HepG2 (cell line): ENCODE results near the gene EHD4. TPM values are rescaled to one million over a fixed set of nuclear protein-coding genes. Genes with fewer than 3 reads are reported as not detected.

Experiments used
- ATAC-seq: fragments of 200-7000 bp; cut with Tn5 transposase; 3 replicates; pipeline ENCODE4 v1.9.1; 2020; ENCODE audit warnings: mild to moderate bottlenecking, moderate library complexity
- BruUV-seq: library from RNA; stranded (reverse); fragments of 400-500 nt; replicated peaks from 2 replicates; lab custom pipeline; 2021; lab: Mats Ljungman, UMichigan
- CTCF ChIA-PET: fragments of 300-600 bp; formaldehyde crosslinking; extraction: SDS; loops from one replicate; lab custom pipeline; 2021; ENCODE audit warnings: low total read pairs, inconsistent platforms, low intra/inter-chr PET ratio; lab: Yijun Ruan, JAX
- POLR2A ChIA-PET: fragments of 350-600 bp; sonication (Branson Sonifier 250); formaldehyde crosslinking; loops from one replicate; lab custom pipeline; 2020; ENCODE audit warnings: antibody characterized with exemption, inconsistent platforms; lab: Yijun Ruan, JAX
- DNase-seq: peaks from one replicate; pipeline ENCODE4 v3.0.0-alpha.2; 2015; ENCODE audit warnings: low spot score
- FAIRE-seq: peaks from 3 replicates; lab custom pipeline; 2011; peaks lifted over from hg19 to GRCh38; lab: Jason Lieb, UNC
- H2AFZ ChIP-seq: one replicate; pipeline ENCODE4 v1.6.1; 2011; ENCODE audit warnings: low read length, inconsistent platforms
- H3K27ac ChIP-seq: fragments of 300-600 bp; 3 replicates; pipeline ENCODE4 v1.8.0; 2011; ENCODE audit warnings: mixed run types, mild to moderate bottlenecking, mixed read lengths, low read length, inconsistent platforms; ENCODE audit not compliant: insufficient read depth; ENCODE audit errors: extremely low read length
- H3K27me3 ChIP-seq, 2 experiments: fragments of 200-600 bp in 1 of 2; 2 replicates in 1 of 2; 3 replicates in 1 of 2; pipeline versions ENCODE4 v1.6.0 to v1.8.0; 2011; ENCODE audit warnings: low read length in 2 of 2, mild to moderate bottlenecking in 2 of 2, moderate library complexity in 2 of 2, inconsistent platforms in 1 of 2; ENCODE audit not compliant: insufficient read depth in 2 of 2, control insufficient read depth in 1 of 2
- H3K36me3 ChIP-seq, 2 experiments: fragments of 200-600 bp in 1 of 2; replicated peaks in 1 of 2; 2 replicates in 1 of 2; 3 replicates in 1 of 2; pipeline versions ENCODE4 v1.5.1 to v1.8.0; 2011; ENCODE audit warnings: low read length in 2 of 2, inconsistent platforms in 1 of 2; ENCODE audit not compliant: insufficient read depth in 2 of 2, control insufficient read depth in 1 of 2
- H3K4me1 ChIP-seq: 2 replicates; pipeline ENCODE4 v1.5.1; 2012; ENCODE audit warnings: low read length, inconsistent platforms; ENCODE audit not compliant: insufficient read depth
- H3K4me2 ChIP-seq: 2 replicates; pipeline ENCODE4 v1.6.0; 2011; ENCODE audit warnings: low read depth, low read length, inconsistent platforms
- H3K4me3 ChIP-seq, 3 experiments: fragments of 200-600 bp in 1 of 3; sonication (generic), shearing (Covaris generic) in 1 of 3; replicated peaks in 1 of 3; 2 replicates each; pipeline ENCODE4 v1.5.1; 2011 to 2016; ENCODE audit warnings: low read length in 3 of 3, inconsistent platforms in 2 of 3, low read depth in 2 of 3, mild to moderate bottlenecking in 2 of 3, control low read depth in 1 of 3, mixed read lengths in 1 of 3; ENCODE audit not compliant: insufficient read depth in 1 of 3
- H3K79me2 ChIP-seq: one replicate; pipeline ENCODE4 v1.6.1; 2011; ENCODE audit warnings: low read length, inconsistent platforms; ENCODE audit not compliant: insufficient read depth
- H3K9ac ChIP-seq: 2 replicates; pipeline ENCODE4 v1.6.0; 2011; ENCODE audit warnings: mild to moderate bottlenecking, low read depth, low read length, inconsistent platforms; ENCODE audit not compliant: insufficient read depth
- H3K9me3 ChIP-seq: 2 replicates; pipeline ENCODE4 v1.5.1; 2012; ENCODE audit warnings: mild to moderate bottlenecking, low read length
- H4K20me1 ChIP-seq: 2 replicates; pipeline ENCODE4 v1.6.0; 2011; ENCODE audit warnings: inconsistent platforms, mild to moderate bottlenecking, low read length, moderate library complexity; ENCODE audit not compliant: insufficient read depth
- GPN1 ChIP-seq: sonication (generic); formaldehyde crosslinking; IDR thresholded peaks from 2 replicates; pipeline ENCODE4 v1.5.1; 2020; ENCODE audit warnings: missing genetic modification reagents, borderline replicate concordance
- HCFC1 ChIP-seq: fragments of 150-350 bp; IDR thresholded peaks from 2 replicates; pipeline ENCODE4 v1.6.1; 2014; ENCODE audit warnings: low read depth, low read length
- HNRNPL ChIP-seq: fragments of 200-400 bp; formaldehyde crosslinking; IDR thresholded peaks from 2 replicates; pipeline ENCODE4 v1.6.1; 2017; ENCODE audit warnings: mild to moderate bottlenecking, low read depth, low read length
- IRX3 ChIP-seq: sonication (generic); formaldehyde crosslinking; IDR thresholded peaks from 2 replicates; pipeline ENCODE4 v1.8.1; 2023; ENCODE audit warnings: mild to moderate bottlenecking, low read depth, missing genetic modification reagents, borderline replicate concordance
- NBN ChIP-seq: fragments of 450-650 bp; conservative IDR thresholded peaks from 2 replicates; pipeline ENCODE4 v1.6.1; 2017
- SP140L ChIP-seq: sonication (generic); formaldehyde crosslinking; IDR thresholded peaks from 2 replicates; pipeline ENCODE4 v1.4.0; 2020; ENCODE audit warnings: missing genetic modification reagents, borderline replicate concordance
- ZBTB21 ChIP-seq: sonication (generic); formaldehyde crosslinking; IDR thresholded peaks from 2 replicates; pipeline ENCODE4 v1.4.0; 2020; ENCODE audit warnings: missing genetic modification reagents
- ZKSCAN1 ChIP-seq: fragments of 150-350 bp; IDR thresholded peaks from 2 replicates; pipeline ENCODE4 v1.6.1; 2014; ENCODE audit warnings: low read length
- ZKSCAN5 ChIP-seq: sonication (generic); formaldehyde crosslinking; IDR thresholded peaks from 2 replicates; pipeline ENCODE4 v1.5.1; 2020; ENCODE audit warnings: mild to moderate bottlenecking, missing genetic modification reagents
- ZNF318 ChIP-seq: sonication (generic); formaldehyde crosslinking; IDR thresholded peaks from 2 replicates; pipeline ENCODE4 v1.4.0; 2020; ENCODE audit warnings: mild to moderate bottlenecking, missing genetic modification reagents
- ZNF350 ChIP-seq: sonication (generic); formaldehyde crosslinking; IDR thresholded peaks from 2 replicates; pipeline ENCODE4 v1.4.0; 2020; ENCODE audit warnings: mild to moderate bottlenecking, low read depth, missing genetic modification reagents, borderline replicate concordance
- ZNF431 ChIP-seq: sonication (generic); formaldehyde crosslinking; IDR thresholded peaks from 2 replicates; pipeline ENCODE4 v1.9.0; 2022; ENCODE audit warnings: missing genetic modification reagents, low read depth, mild to moderate bottlenecking, borderline replicate concordance
- ZNF577 ChIP-seq: sonication (generic); formaldehyde crosslinking; IDR thresholded peaks from 2 replicates; pipeline ENCODE4 v1.4.0; 2020; ENCODE audit warnings: mild to moderate bottlenecking, low read depth, missing genetic modification reagents, borderline replicate concordance
- WGBS: methylation state at CpG from one replicate; pipeline ENCODE4 v1.1.6; 2017; ENCODE audit warnings: low lambda C conversion rate; 5-methylcytosine and 5-hydroxymethylcytosine counted together
- in situ Hi-C: cut with HindIII; loops from 2 replicates; pipeline ENCODE4 v1.10.0; 2017; ENCODE audit warnings: low pct_unique_long_range_greater_than_20kb; ENCODE audit not compliant: extremely low pct_ligation_motif_present
- intact Hi-C: fragments of 100-400 bp; cut with micrococcal nuclease; formaldehyde crosslinking; loops from one replicate; pipeline ENCODE4 v1.10.0; 2022; ENCODE audit not compliant: unreplicated experiment
- polyA plus RNA-seq, 8 experiments: library from polyadenylated mRNA; depleted of rRNA in 3 of 8; stranded (reverse) in 7 of 8; unstranded in 1 of 8; fragments of >200 nt; fragmentation: Illumina TruSeq in 4 of 8; extraction: Trizol in 4 of 8; gene quantifications; 2 replicates each; pipeline versions ENCODE4 v1.2.1 to v1.2.3, GENCODE V29; 2011 to 2016; ENCODE audit warnings: low read depth in 4 of 8, missing spikeins in 1 of 8, mixed read lengths in 1 of 8; ENCODE audit not compliant: insufficient read depth in 1 of 8
- total RNA-seq, 5 experiments: library from RNA; depleted of rRNA; stranded (reverse); fragments of >200 nt; fragmentation: Illumina TruSeq; extraction: Trizol; gene quantifications; 2 replicates each; pipeline ENCODE4 v1.2.3, GENCODE V29; 2016; ENCODE audit warnings: low read depth in 1 of 5

The EHD4 gene
- total and polyA plus RNA-seq, 2 of the 13 experiments (the other 11 are each of a cell fraction or from before 2014, with no cell fraction given): 3.1 to 4.8 TPM

GRCh38 chr15:42020713-42021273 lies 48.4 kb upstream of the EHD4 start, which contains the start of gene PLA2G4E:
TSS of gene PLA2G4E (minus strand) at chr15:42021042. CDS start at chr15:42021030, 12 bp downstream.
- ChIA-PET POLR2A (no interaction called here), CTCF (no interaction called here)
- WGBS: 30% methylated on average over 4 of the region's 5 CpGs
- H3K4me2 ChIP-seq: no peak within 1 kb of the TSS
- H3K4me3 ChIP-seq: no peak within 1 kb of the TSS
- BruUV-seq: no TSS peak
- H3K36me3 ChIP-seq: no peaks in the 10 kb centered on the region
- ATAC-seq (no peak), DNase-seq (no peak), FAIRE-seq (no peak)
- no peak within 1 kb of the TSS for H3K9ac ChIP-seq
- no peak within 1 kb of the TSS for H2AFZ ChIP-seq
- H4K20me1 ChIP-seq: no peaks in the 10 kb centered on the region
- H3K4me1 ChIP-seq: peaks cover 10% of the 10 kb centered on the region
- in situ Hi-C loops: no loop called here
- intact Hi-C loops: no loop called here
- no peaks in the 10 kb centered on the region for H3K9me3 ChIP-seq
- TF ChIP-seq ZNF431 (CRISPR knock-in tag): no peak
- TF ChIP-seq IRX3 (CRISPR knock-in tag): no peak
- TF ChIP-seq ZNF350 (CRISPR knock-in tag): no peak
- no peak for TF ChIP-seq HNRNPL
- no peak for TF ChIP-seq NBN
- no peak for TF ChIP-seq ZBTB21 (CRISPR knock-in tag)
- no peak for TF ChIP-seq ZKSCAN5 (CRISPR knock-in tag)
- TF ChIP-seq GPN1 (CRISPR knock-in tag): no peak
- no peak for TF ChIP-seq ZKSCAN1
- TF ChIP-seq ZNF318 (CRISPR knock-in tag): no peak
- no peak for TF ChIP-seq SP140L
- TF ChIP-seq ZNF577: no peak
- no peak for TF ChIP-seq HCFC1
- no peak within 1 kb of the TSS for H3K27ac ChIP-seq
- no peaks in the 10 kb centered on the region for H3K79me2 ChIP-seq
- peaks cover 0 to 13% of the 10 kb centered on the region in 2 experiments; a peak in 3 of 5 replicates for H3K27me3 ChIP-seq
